HepG2 (cell line): Measurements from ENCODE around the gene HOXC12. TPM values are rescaled to one million over a fixed set of nuclear protein-coding genes. Genes with fewer than 3 reads are reported as not detected.

Experiments used
- ATAC-seq: fragments of 200-7000 bp; cut with Tn5 transposase; 3 replicates; pipeline ENCODE4 v1.9.1; 2020; ENCODE audit warnings: mild to moderate bottlenecking, moderate library complexity
- BruUV-seq: library from RNA; stranded (reverse); fragments of 400-500 nt; replicated peaks from 2 replicates; lab custom pipeline; 2021; lab: Mats Ljungman, UMichigan
- CTCF ChIA-PET: fragments of 300-600 bp; formaldehyde crosslinking; extraction: SDS; loops from one replicate; lab custom pipeline; 2021; ENCODE audit warnings: low total read pairs, inconsistent platforms, low intra/inter-chr PET ratio; lab: Yijun Ruan, JAX
- POLR2A ChIA-PET: fragments of 350-600 bp; sonication (Branson Sonifier 250); formaldehyde crosslinking; loops from one replicate; lab custom pipeline; 2020; ENCODE audit warnings: antibody characterized with exemption, inconsistent platforms; lab: Yijun Ruan, JAX
- DNase-seq: peaks from one replicate; pipeline ENCODE4 v3.0.0-alpha.2; 2015; ENCODE audit warnings: low spot score
- FAIRE-seq: peaks from 3 replicates; lab custom pipeline; 2011; peaks lifted over from hg19 to GRCh38; lab: Jason Lieb, UNC
- H2AFZ ChIP-seq: one replicate; pipeline ENCODE4 v1.6.1; 2011; ENCODE audit warnings: low read length, inconsistent platforms
- H3K27ac ChIP-seq: fragments of 300-600 bp; 3 replicates; pipeline ENCODE4 v1.8.0; 2011; ENCODE audit warnings: mixed run types, mild to moderate bottlenecking, mixed read lengths, low read length, inconsistent platforms; ENCODE audit not compliant: insufficient read depth; ENCODE audit errors: extremely low read length
- H3K27me3 ChIP-seq, 2 experiments: fragments of 200-600 bp in 1 of 2; 2 replicates in 1 of 2; 3 replicates in 1 of 2; pipeline versions ENCODE4 v1.6.0 to v1.8.0; 2011; ENCODE audit warnings: low read length in 2 of 2, mild to moderate bottlenecking in 2 of 2, moderate library complexity in 2 of 2, inconsistent platforms in 1 of 2; ENCODE audit not compliant: insufficient read depth in 2 of 2, control insufficient read depth in 1 of 2
- H3K36me3 ChIP-seq, 2 experiments: fragments of 200-600 bp in 1 of 2; replicated peaks in 1 of 2; 2 replicates in 1 of 2; 3 replicates in 1 of 2; pipeline versions ENCODE4 v1.5.1 to v1.8.0; 2011; ENCODE audit warnings: low read length in 2 of 2, inconsistent platforms in 1 of 2; ENCODE audit not compliant: insufficient read depth in 2 of 2, control insufficient read depth in 1 of 2
- H3K4me1 ChIP-seq: 2 replicates; pipeline ENCODE4 v1.5.1; 2012; ENCODE audit warnings: low read length, inconsistent platforms; ENCODE audit not compliant: insufficient read depth
- H3K4me2 ChIP-seq: 2 replicates; pipeline ENCODE4 v1.6.0; 2011; ENCODE audit warnings: low read depth, low read length, inconsistent platforms
- H3K4me3 ChIP-seq, 3 experiments: fragments of 200-600 bp in 1 of 3; sonication (generic), shearing (Covaris generic) in 1 of 3; replicated peaks in 1 of 3; 2 replicates each; pipeline ENCODE4 v1.5.1; 2011 to 2016; ENCODE audit warnings: low read length in 3 of 3, inconsistent platforms in 2 of 3, low read depth in 2 of 3, mild to moderate bottlenecking in 2 of 3, control low read depth in 1 of 3, mixed read lengths in 1 of 3; ENCODE audit not compliant: insufficient read depth in 1 of 3
- H3K79me2 ChIP-seq: one replicate; pipeline ENCODE4 v1.6.1; 2011; ENCODE audit warnings: low read length, inconsistent platforms; ENCODE audit not compliant: insufficient read depth
- H3K9ac ChIP-seq: 2 replicates; pipeline ENCODE4 v1.6.0; 2011; ENCODE audit warnings: mild to moderate bottlenecking, low read depth, low read length, inconsistent platforms; ENCODE audit not compliant: insufficient read depth
- H3K9me3 ChIP-seq: 2 replicates; pipeline ENCODE4 v1.5.1; 2012; ENCODE audit warnings: mild to moderate bottlenecking, low read length
- H4K20me1 ChIP-seq: 2 replicates; pipeline ENCODE4 v1.6.0; 2011; ENCODE audit warnings: inconsistent platforms, mild to moderate bottlenecking, low read length, moderate library complexity; ENCODE audit not compliant: insufficient read depth
- ARID5B ChIP-seq: IDR thresholded peaks from 2 replicates; pipeline ENCODE4 v1.4.0; 2020; ENCODE audit warnings: mild to moderate bottlenecking, missing genetic modification reagents
- CENPT ChIP-seq: sonication (generic); formaldehyde crosslinking; IDR thresholded peaks from 2 replicates; pipeline ENCODE4 v1.8.0; 2022; ENCODE audit warnings: low read depth, mild to moderate bottlenecking, moderate library complexity, missing genetic modification reagents
- HMG20A ChIP-seq: IDR thresholded peaks from 2 replicates; pipeline ENCODE4 v1.6.1; 2016; ENCODE audit warnings: borderline replicate concordance
- KDM3A ChIP-seq: IDR thresholded peaks from 2 replicates; pipeline ENCODE4 v1.6.1; 2018; ENCODE audit warnings: low read depth, missing compliant biosample characterization
- NBN ChIP-seq: fragments of 450-650 bp; conservative IDR thresholded peaks from 2 replicates; pipeline ENCODE4 v1.6.1; 2017
- RFX5 ChIP-seq: IDR thresholded peaks from 2 replicates; pipeline ENCODE4 v1.6.1; 2011; ENCODE audit warnings: low read depth, low read length, improper control_type of control experiment
- SKIL ChIP-seq: sonication (generic); formaldehyde crosslinking; IDR thresholded peaks from 2 replicates; pipeline ENCODE4 v1.8.0; 2022; ENCODE audit warnings: missing genetic modification reagents, mild to moderate bottlenecking, moderate library complexity, borderline replicate concordance
- ZNF225 ChIP-seq: sonication (generic); formaldehyde crosslinking; IDR thresholded peaks from 2 replicates; pipeline ENCODE4 v1.4.0; 2020; ENCODE audit warnings: mild to moderate bottlenecking, missing genetic modification reagents
- ZNF577 ChIP-seq: sonication (generic); formaldehyde crosslinking; IDR thresholded peaks from 2 replicates; pipeline ENCODE4 v1.4.0; 2020; ENCODE audit warnings: mild to moderate bottlenecking, low read depth, missing genetic modification reagents, borderline replicate concordance
- ZNF639 ChIP-seq: conservative IDR thresholded peaks from 2 replicates; pipeline ENCODE4 v1.6.1; 2018; ENCODE audit warnings: missing genetic modification reagents
- ZSCAN30 ChIP-seq: sonication (generic); formaldehyde crosslinking; IDR thresholded peaks from 2 replicates; pipeline ENCODE4 v1.5.0; 2020; ENCODE audit warnings: mild to moderate bottlenecking, missing genetic modification reagents
- in situ Hi-C: cut with HindIII; loops from 2 replicates; pipeline ENCODE4 v1.10.0; 2017; ENCODE audit warnings: low pct_unique_long_range_greater_than_20kb; ENCODE audit not compliant: extremely low pct_ligation_motif_present
- intact Hi-C: fragments of 100-400 bp; cut with micrococcal nuclease; formaldehyde crosslinking; loops from one replicate; pipeline ENCODE4 v1.10.0; 2022; ENCODE audit not compliant: unreplicated experiment
- polyA plus RNA-seq, 8 experiments: library from polyadenylated mRNA; depleted of rRNA in 3 of 8; stranded (reverse) in 7 of 8; unstranded in 1 of 8; fragments of >200 nt; fragmentation: Illumina TruSeq in 4 of 8; extraction: Trizol in 4 of 8; gene quantifications; 2 replicates each; pipeline versions ENCODE4 v1.2.1 to v1.2.3, GENCODE V29; 2011 to 2016; ENCODE audit warnings: low read depth in 4 of 8, missing spikeins in 1 of 8, mixed read lengths in 1 of 8; ENCODE audit not compliant: insufficient read depth in 1 of 8
- total RNA-seq, 5 experiments: library from RNA; depleted of rRNA; stranded (reverse); fragments of >200 nt; fragmentation: Illumina TruSeq; extraction: Trizol; gene quantifications; 2 replicates each; pipeline ENCODE4 v1.2.3, GENCODE V29; 2016; ENCODE audit warnings: low read depth in 1 of 5

HOXC12 gene
- total and polyA plus RNA-seq, 2 of the 13 experiments (the other 11 are each of a cell fraction or from before 2014, with no cell fraction given) = not detected

GRCh38 chr12:53944907-53945847 is 9.5 kb upstream of the HOXC12 start (continued):
- TF ChIP-seq ARID5B (CRISPR knock-in tag) = no peak
- no peak for TF ChIP-seq ZSCAN30 (CRISPR knock-in tag)
- no peak for TF ChIP-seq ZNF639 (CRISPR knock-in tag)
- TF ChIP-seq KDM3A = no peak
- TF ChIP-seq HMG20A (CRISPR knock-in tag) = no peak
- no peak for TF ChIP-seq CENPT (CRISPR knock-in tag)

- Histone ChIP-seq H3K9ac (no peak overlapping the region), H3K27me3 (peaks cover 19 to 86% of the 10 kb centered on the region in 2 experiments), H3K27ac (no peak overlapping the region), H3K4me3 (no peak overlapping the region), H3K36me3 (no peaks in the 10 kb centered on the region), H3K4me1 (peaks cover 22% of the 10 kb centered on the region), H3K4me2 (no peak overlapping the region), H3K79me2 (no peaks in the 10 kb centered on the region), H3K9me3 (no peaks in the 10 kb centered on the region), H4K20me1 (peaks cover 5% of the 10 kb centered on the region; the same call in 1 of the 2 replicates), H2AFZ (no peak overlapping the region)
- ChIA-PET POLR2A (no interaction called here), CTCF (no interaction called here)
- in situ Hi-C loops = loop anchor here (25.0 kb wide), 1 partner anchor 160 kb away; no protein-coding TSS in a partner anchor
- BruUV-seq = no TSS peak
- DNase-seq (no peak), ATAC-seq (no peak), FAIRE-seq (no peak)
- intact Hi-C loops = no loop called here
- no peak for TF ChIP-seq RFX5
- TF ChIP-seq SKIL (CRISPR knock-in tag) = no peak
- no peak for TF ChIP-seq ZNF577 (CRISPR knock-in tag)
- TF ChIP-seq ZNF225 (CRISPR knock-in tag) = no peak
- TF ChIP-seq NBN = no peak
Measured at GRCh38 chr12:53947743-53948142, 7.0 kb upstream of the HOXC12 start.
